HG02885 (cell line): Measurements from ENCODE around the gene PPP1R9B.

Experiments
- ATAC-seq: cut with Tn5 transposase; IDR thresholded peaks from one replicate; pipeline ENCODE4 v1.9.1; 2021; ENCODE audit warnings: mild to moderate bottlenecking; ENCODE audit not compliant: unreplicated experiment, poor library complexity

The PPP1R9B gene

GRCh38 chr17:50129728-50130558, 20.5 kb downstream of the PPP1R9B start, which contains the start of gene SAMD14:
Gene SAMD14 (minus strand): TSS chr17:50130160. CDS start chr17:50124959, 5,201 bp downstream.
- no peak for ATAC-seq

GRCh38 chr17:50129353-50129727, 21.1 kb downstream of the PPP1R9B start:
- ATAC-seq = no peak

GRCh38 chr17:50128441-50129352, 21.8 kb downstream of the PPP1R9B start:
- no peak for ATAC-seq

GRCh38 chr17:50127697-50128361, 22.6 kb downstream of the PPP1R9B start:
- no peak for ATAC-seq

GRCh38 chr17:50125420-50125997, 25.0 kb downstream of the PPP1R9B start:
- no peak for ATAC-seq

- no peak for ATAC-seq
Observed at GRCh38 chr17:50123649-50124349, 26.7 kb downstream of the PPP1R9B start.

- no peak for ATAC-seq
Observed at GRCh38 chr17:50122945-50123344, 27.5 kb downstream of the PPP1R9B start.

GRCh38 chr17:50120475-50121253, 29.8 kb downstream of the PPP1R9B start:
- no peak for ATAC-seq

- no peak for ATAC-seq
Observed at GRCh38 chr17:50118828-50119218, 31.7 kb downstream of the PPP1R9B start.

- ATAC-seq = no peak
Observed at GRCh38 chr17:50118076-50118827, 32.2 kb downstream of the PPP1R9B start.

GRCh38 chr17:50117202-50118051, 33.0 kb downstream of the PPP1R9B start:
- no peak for ATAC-seq

- no peak for ATAC-seq
Observed at GRCh38 chr17:50115756-50116155, 34.7 kb downstream of the PPP1R9B start.

- no peak for ATAC-seq
Observed at GRCh38 chr17:50114849-50115357, 35.6 kb downstream of the PPP1R9B start.

- no peak for ATAC-seq
Observed at GRCh38 chr17:50114401-50114800, 36.1 kb downstream of the PPP1R9B start.

- ATAC-seq = no peak
Observed at GRCh38 chr17:50113624-50114320, 36.7 kb downstream of the PPP1R9B start.

- ATAC-seq = no peak
Observed at GRCh38 chr17:50112694-50113093, 37.8 kb downstream of the PPP1R9B start.
